SK-N-SH (cell line): ENCODE data around the gene PLTP.

Experiments
- CTCF ChIP-seq: fragments of 200-600 bp; sonication (generic); IDR thresholded peaks from 2 replicates; pipeline ENCODE4 v1.6.1; 2017; ENCODE audit warnings: antibody characterized with exemption, mild to moderate bottlenecking, moderate library complexity
- EP300 ChIP-seq, 2 experiments: IDR thresholded peaks; 2 replicates each; pipeline versions ENCODE4 v1.4.0 to v1.6.1; 2012; ENCODE audit warnings: borderline replicate concordance in 1 of 2, low read depth in 1 of 2, low read length in 1 of 2
- FOXJ3 ChIP-seq: sonication (generic); formaldehyde crosslinking; IDR thresholded peaks from 2 replicates; pipeline ENCODE4 v1.5.1; 2020; ENCODE audit warnings: mild to moderate bottlenecking, missing genetic modification reagents
- GABPA ChIP-seq: IDR thresholded peaks from 2 replicates; pipeline ENCODE4 v1.4.0; 2012; ENCODE audit warnings: low read depth, mild to moderate bottlenecking
- JUND ChIP-seq: IDR thresholded peaks from 2 replicates; pipeline ENCODE4 v1.4.0; 2012
- NFIC ChIP-seq: IDR thresholded peaks from 2 replicates; pipeline ENCODE4 v1.4.0; 2012; ENCODE audit warnings: borderline replicate concordance
- POLR2AphosphoS5 ChIP-seq: IDR thresholded peaks from 2 replicates; pipeline ENCODE4 v1.6.1; 2012; ENCODE audit warnings: low read depth, low read length
- TAF1 ChIP-seq: IDR thresholded peaks from 2 replicates; pipeline ENCODE4 v1.6.1; 2012; ENCODE audit warnings: low read depth, mild to moderate bottlenecking, low read length, moderate library complexity, borderline replicate concordance
- TF ChIP-seq, protein P1 (sequence below): IDR thresholded peaks from 2 replicates; pipeline ENCODE4 v1.6.1; 2012; ENCODE audit warnings: mild to moderate bottlenecking, low read depth, low read length, moderate library complexity

DNA sequence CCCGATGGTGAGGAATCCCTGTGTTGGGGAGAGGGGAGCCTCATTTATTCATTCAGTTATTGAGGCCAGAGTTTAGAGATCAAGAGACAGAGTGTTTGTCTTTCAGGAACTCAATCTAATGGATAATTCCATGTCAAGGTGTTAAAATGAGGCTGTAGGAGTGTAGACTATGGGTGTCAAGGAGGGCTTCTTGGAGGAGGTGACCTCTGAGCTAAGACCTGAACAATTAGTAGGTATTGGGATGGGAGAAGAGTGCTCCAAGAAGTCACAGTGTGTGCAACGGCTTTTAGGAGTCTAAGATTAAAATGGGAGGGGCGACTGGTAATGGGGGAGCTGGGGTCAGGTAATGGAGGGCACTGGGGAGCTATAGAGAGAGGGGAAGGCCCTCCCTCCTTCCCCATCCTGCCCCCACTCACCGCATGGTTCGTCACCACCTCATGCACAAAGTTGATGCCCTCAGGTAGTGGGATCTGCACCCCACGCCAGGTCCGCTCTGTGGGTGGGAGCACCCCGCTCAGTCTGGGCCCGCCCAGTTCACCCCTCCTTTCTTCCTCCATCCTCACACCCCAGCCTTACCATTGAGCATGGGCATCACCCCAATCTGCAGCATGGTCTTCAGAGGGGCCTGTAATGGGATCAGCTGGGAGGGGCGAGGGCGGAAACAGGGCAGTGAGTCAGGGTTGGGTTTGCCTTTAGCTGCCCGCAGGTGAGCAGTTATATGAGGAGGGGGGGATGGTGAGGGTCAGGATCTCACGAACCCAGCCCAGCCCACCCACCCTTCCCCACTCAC is 12.7 kb downstream of the PLTP start:
- TF ChIP-seq CTCF = no peak
- TF ChIP-seq GABPA = no peak
- TF ChIP-seq FOXJ3 (CRISPR knock-in tag) = no peak
- no peak for TF ChIP-seq POLR2AphosphoS5
- TF ChIP-seq JUND = no peak
- TF ChIP-seq, protein P1, sequence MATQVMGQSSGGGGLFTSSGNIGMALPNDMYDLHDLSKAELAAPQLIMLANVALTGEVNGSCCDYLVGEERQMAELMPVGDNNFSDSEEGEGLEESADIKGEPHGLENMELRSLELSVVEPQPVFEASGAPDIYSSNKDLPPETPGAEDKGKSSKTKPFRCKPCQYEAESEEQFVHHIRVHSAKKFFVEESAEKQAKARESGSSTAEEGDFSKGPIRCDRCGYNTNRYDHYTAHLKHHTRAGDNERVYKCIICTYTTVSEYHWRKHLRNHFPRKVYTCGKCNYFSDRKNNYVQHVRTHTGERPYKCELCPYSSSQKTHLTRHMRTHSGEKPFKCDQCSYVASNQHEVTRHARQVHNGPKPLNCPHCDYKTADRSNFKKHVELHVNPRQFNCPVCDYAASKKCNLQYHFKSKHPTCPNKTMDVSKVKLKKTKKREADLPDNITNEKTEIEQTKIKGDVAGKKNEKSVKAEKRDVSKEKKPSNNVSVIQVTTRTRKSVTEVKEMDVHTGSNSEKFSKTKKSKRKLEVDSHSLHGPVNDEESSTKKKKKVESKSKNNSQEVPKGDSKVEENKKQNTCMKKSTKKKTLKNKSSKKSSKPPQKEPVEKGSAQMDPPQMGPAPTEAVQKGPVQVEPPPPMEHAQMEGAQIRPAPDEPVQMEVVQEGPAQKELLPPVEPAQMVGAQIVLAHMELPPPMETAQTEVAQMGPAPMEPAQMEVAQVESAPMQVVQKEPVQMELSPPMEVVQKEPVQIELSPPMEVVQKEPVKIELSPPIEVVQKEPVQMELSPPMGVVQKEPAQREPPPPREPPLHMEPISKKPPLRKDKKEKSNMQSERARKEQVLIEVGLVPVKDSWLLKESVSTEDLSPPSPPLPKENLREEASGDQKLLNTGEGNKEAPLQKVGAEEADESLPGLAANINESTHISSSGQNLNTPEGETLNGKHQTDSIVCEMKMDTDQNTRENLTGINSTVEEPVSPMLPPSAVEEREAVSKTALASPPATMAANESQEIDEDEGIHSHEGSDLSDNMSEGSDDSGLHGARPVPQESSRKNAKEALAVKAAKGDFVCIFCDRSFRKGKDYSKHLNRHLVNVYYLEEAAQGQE = no peak
- TF ChIP-seq NFIC = no peak
- TF ChIP-seq EP300 (IDR thresholded peaks at IDR 0.05; ENCODE audit: borderline replicate concordance in 1 of 2, low read depth in 1 of 2, low read length in 1 of 2) = no peak
- TF ChIP-seq TAF1 = no peak
